ENCODE results near the gene HORMAD2.
"Not testable (repeated sequence)": the region's sequence is repeated elsewhere in the genome, so short reads cannot be mapped to it uniquely, and the experiment has no call there.

The HORMAD2 gene

GRCh38 chr22:30057375-30057774 lies 22.9 kb upstream of the HORMAD2 start:
- no peak for DNase-seq

GRCh38 chr22:30059346-30060020 lies 20.8 kb upstream of the HORMAD2 start:
- not testable (repeated sequence) for DNase-seq

GRCh38 chr22:30061094-30061493 lies 19.2 kb upstream of the HORMAD2 start:
- not testable (repeated sequence) for DNase-seq

- DNase-seq = no peak
Measured at GRCh38 chr22:30062259-30062658, 18.0 kb upstream of the HORMAD2 start.

- no peak for DNase-seq
Measured at GRCh38 chr22:30062950-30063349, 17.3 kb upstream of the HORMAD2 start.

- DNase-seq = no peak
Measured at GRCh38 chr22:30064172-30064571, 16.1 kb upstream of the HORMAD2 start.

- DNase-seq = no peak
Measured at GRCh38 chr22:30073743-30074142, 6.5 kb upstream of the HORMAD2 start.

GRCh38 chr22:30074147-30074546 lies 6.1 kb upstream of the HORMAD2 start:
- no peak for DNase-seq

GRCh38 chr22:30074994-30075393 lies 5.3 kb upstream of the HORMAD2 start:
- DNase-seq = no peak

GRCh38 chr22:30077279-30077880 lies 2.9 kb upstream of the HORMAD2 start:
- DNase-seq = no peak

- no peak for DNase-seq
Measured at GRCh38 chr22:30078320-30079311, 1.6 kb upstream of the HORMAD2 start.

- DNase-seq = no peak
Measured at GRCh38 chr22:30080805-30081204, 541 bp downstream of the HORMAD2 start.

GRCh38 chr22:30086496-30086895 lies 6.2 kb downstream of the HORMAD2 start:
- no peak for DNase-seq

GRCh38 chr22:30087037-30087436 lies 6.8 kb downstream of the HORMAD2 start:
- DNase-seq = not testable (repeated sequence)

GRCh38 chr22:30087611-30088010 lies 7.3 kb downstream of the HORMAD2 start:
- DNase-seq = no peak

GRCh38 chr22:30088468-30088867 lies 8.2 kb downstream of the HORMAD2 start:
- no peak for DNase-seq

- DNase-seq = no peak
Measured at GRCh38 chr22:30089655-30089974, 9.4 kb downstream of the HORMAD2 start.

- no peak for DNase-seq
Measured at GRCh38 chr22:30092686-30093085, 12.4 kb downstream of the HORMAD2 start.

- no peak for DNase-seq
Measured at GRCh38 chr22:30094804-30095203, 14.5 kb downstream of the HORMAD2 start.

GRCh38 chr22:30097861-30098260 lies 17.6 kb downstream of the HORMAD2 start:
- DNase-seq = no peak

- DNase-seq = not testable (repeated sequence)
Measured at GRCh38 chr22:30100770-30101169, 20.5 kb downstream of the HORMAD2 start.

GRCh38 chr22:30104501-30105156 lies 24.4 kb downstream of the HORMAD2 start:
- DNase-seq = no peak

- DNase-seq = no peak
Measured at GRCh38 chr22:30105483-30105882, 25.2 kb downstream of the HORMAD2 start.
